ENCODE data around the gene CD300LD.
"Not testable (repeated sequence)": the region's sequence is repeated elsewhere in the genome, so short reads cannot be mapped to it uniquely, and the experiment has no call there.

The CD300LD gene

GRCh38 chr17:74571621-74572270, 20.3 kb downstream of the CD300LD start:
- DNase-seq (ENCODE audit: low read depth in 2 of 2): no peak

GRCh38 chr17:74569020-74570003, 22.8 kb downstream of the CD300LD start:
- peak in 1 of 2 experiments; percentile 15 for DNase-seq (ENCODE audit: low read depth in 2 of 2)

GRCh38 chr17:74568106-74568873, 23.8 kb downstream of the CD300LD start:
- DNase-seq (ENCODE audit: low read depth in 2 of 2): no peak

GRCh38 chr17:74567397-74567796, 24.7 kb downstream of the CD300LD start, which contains the start of gene CD300H:
Gene CD300H, minus strand, starts transcription at chr17:74567509.
- no peak for DNase-seq (ENCODE audit: low read depth in 2 of 2)

- peak in 1 of 2 experiments; percentile 28 for DNase-seq (ENCODE audit: low read depth in 2 of 2)
These were observed 25.8 kb downstream of the CD300LD start for GRCh38 chr17:74566132-74566753.

GRCh38 chr17:74565126-74565525, 27.0 kb downstream of the CD300LD start:
- DNase-seq (ENCODE audit: low read depth in 2 of 2): no peak

- DNase-seq (ENCODE audit: low read depth in 2 of 2): no peak
These were observed 28.7 kb downstream of the CD300LD start for GRCh38 chr17:74563358-74563757.

- no peak for DNase-seq (ENCODE audit: low read depth in 2 of 2)
These were observed 30.5 kb downstream of the CD300LD start for GRCh38 chr17:74561586-74561985.

GRCh38 chr17:74558882-74559519, 33.1 kb downstream of the CD300LD start:
- no peak for DNase-seq (ENCODE audit: low read depth in 2 of 2)

GRCh38 chr17:74558402-74558801, 33.7 kb downstream of the CD300LD start:
- DNase-seq (ENCODE audit: low read depth in 2 of 2): not testable (repeated sequence)

- no peak for DNase-seq (ENCODE audit: low read depth in 2 of 2)
These were observed 36.6 kb downstream of the CD300LD start for GRCh38 chr17:74555427-74555940.

- DNase-seq (ENCODE audit: low read depth in 2 of 2): no peak
These were observed 37.2 kb downstream of the CD300LD start for GRCh38 chr17:74554909-74555308.

- no peak for DNase-seq (ENCODE audit: low read depth in 2 of 2)
These were observed 40.0 kb downstream of the CD300LD start for GRCh38 chr17:74552037-74552436.

GRCh38 chr17:74550602-74551001, 41.5 kb downstream of the CD300LD start:
- no peak for DNase-seq (ENCODE audit: low read depth in 2 of 2)

GRCh38 chr17:74549343-74549742, 42.7 kb downstream of the CD300LD start:
- DNase-seq (ENCODE audit: low read depth in 2 of 2): no peak

GRCh38 chr17:74547736-74548135, 44.3 kb downstream of the CD300LD start:
- DNase-seq (ENCODE audit: low read depth in 2 of 2): no peak

GRCh38 chr17:74547264-74547663, 44.8 kb downstream of the CD300LD start:
- no peak for DNase-seq (ENCODE audit: low read depth in 2 of 2)

- no peak for DNase-seq (ENCODE audit: low read depth in 2 of 2)
These were observed 45.5 kb downstream of the CD300LD start for GRCh38 chr17:74546586-74546985.

GRCh38 chr17:74545843-74546230, 46.2 kb downstream of the CD300LD start, which contains the start of gene CD300C:
Gene CD300C, minus strand, starts transcription at chr17:74546115. Its CDS starts 333 bp downstream, at chr17:74545782.
- DNase-seq (ENCODE audit: low read depth in 2 of 2): no peak

- DNase-seq (ENCODE audit: low read depth in 2 of 2): no peak
These were observed 46.9 kb downstream of the CD300LD start for GRCh38 chr17:74544991-74545842.
